ENCODE data around the gene SLC4A5.

DNA sequence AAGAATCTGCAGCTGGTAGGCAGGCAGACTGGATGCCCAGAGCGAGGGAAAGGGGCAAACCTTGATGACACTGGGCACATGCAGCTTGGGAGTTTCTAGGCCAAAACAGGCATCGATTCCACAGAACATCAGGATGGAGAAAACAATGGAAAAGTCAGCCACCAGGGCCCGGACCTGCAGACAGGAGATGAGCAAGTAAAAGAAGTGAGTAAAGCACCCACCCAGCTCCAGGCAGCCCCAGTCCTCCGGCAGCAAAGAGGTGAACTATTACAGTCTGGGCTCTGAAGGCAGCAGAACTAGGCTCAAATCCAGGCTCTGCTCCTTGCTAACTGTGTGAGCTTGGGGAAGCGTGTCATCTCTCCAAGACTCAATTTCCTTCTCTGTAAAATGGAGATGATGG lies 108.2 kb downstream of the SLC4A5 start:
- TF ChIP-seq POLR2AphosphoS5 (IDR thresholded peaks at IDR 0.05; ENCODE audit: low read depth, low read length), result no peak
- TF ChIP-seq, protein P1, sequence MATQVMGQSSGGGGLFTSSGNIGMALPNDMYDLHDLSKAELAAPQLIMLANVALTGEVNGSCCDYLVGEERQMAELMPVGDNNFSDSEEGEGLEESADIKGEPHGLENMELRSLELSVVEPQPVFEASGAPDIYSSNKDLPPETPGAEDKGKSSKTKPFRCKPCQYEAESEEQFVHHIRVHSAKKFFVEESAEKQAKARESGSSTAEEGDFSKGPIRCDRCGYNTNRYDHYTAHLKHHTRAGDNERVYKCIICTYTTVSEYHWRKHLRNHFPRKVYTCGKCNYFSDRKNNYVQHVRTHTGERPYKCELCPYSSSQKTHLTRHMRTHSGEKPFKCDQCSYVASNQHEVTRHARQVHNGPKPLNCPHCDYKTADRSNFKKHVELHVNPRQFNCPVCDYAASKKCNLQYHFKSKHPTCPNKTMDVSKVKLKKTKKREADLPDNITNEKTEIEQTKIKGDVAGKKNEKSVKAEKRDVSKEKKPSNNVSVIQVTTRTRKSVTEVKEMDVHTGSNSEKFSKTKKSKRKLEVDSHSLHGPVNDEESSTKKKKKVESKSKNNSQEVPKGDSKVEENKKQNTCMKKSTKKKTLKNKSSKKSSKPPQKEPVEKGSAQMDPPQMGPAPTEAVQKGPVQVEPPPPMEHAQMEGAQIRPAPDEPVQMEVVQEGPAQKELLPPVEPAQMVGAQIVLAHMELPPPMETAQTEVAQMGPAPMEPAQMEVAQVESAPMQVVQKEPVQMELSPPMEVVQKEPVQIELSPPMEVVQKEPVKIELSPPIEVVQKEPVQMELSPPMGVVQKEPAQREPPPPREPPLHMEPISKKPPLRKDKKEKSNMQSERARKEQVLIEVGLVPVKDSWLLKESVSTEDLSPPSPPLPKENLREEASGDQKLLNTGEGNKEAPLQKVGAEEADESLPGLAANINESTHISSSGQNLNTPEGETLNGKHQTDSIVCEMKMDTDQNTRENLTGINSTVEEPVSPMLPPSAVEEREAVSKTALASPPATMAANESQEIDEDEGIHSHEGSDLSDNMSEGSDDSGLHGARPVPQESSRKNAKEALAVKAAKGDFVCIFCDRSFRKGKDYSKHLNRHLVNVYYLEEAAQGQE (IDR thresholded peaks at IDR 0.05; ENCODE audit: insufficient read depth in 1 of 2, low read depth in 2 of 2, low read length in 2 of 2), result no peak
